K562 (cell line): ENCODE measurements around the gene ASIC3. TPM values are rescaled to one million over a fixed set of nuclear protein-coding genes. Genes with fewer than 3 reads are reported as not detected.

Experiments used
- ARID3B ChIP-seq: fragments of 250-450 bp; sonication (Bioruptor Pico); IDR thresholded peaks from 2 replicates; pipeline ENCODE4 v1.4.0; 2020; ENCODE audit warnings: borderline replicate concordance
- BMI1 ChIP-seq: fragments of 150-350 bp; IDR thresholded peaks from 2 replicates; pipeline ENCODE4 v1.6.1; 2014; ENCODE audit warnings: low read length
- CBFA2T2 ChIP-seq: fragments of 450-650 bp; conservative IDR thresholded peaks from 2 replicates; pipeline ENCODE4 v1.6.1; 2017; ENCODE audit warnings: mild to moderate bottlenecking
- CBX3 ChIP-seq, 2 experiments: IDR thresholded peaks; 1 replicate in 1 of 2; 2 replicates in 1 of 2; pipeline ENCODE4 v1.6.1; 2012; ENCODE audit warnings: inconsistent platforms in 2 of 2, low read length in 2 of 2, borderline replicate concordance in 1 of 2, control low read depth in 1 of 2
- DMBX1 ChIP-seq: fragments of 250-450 bp; sonication (Bioruptor Pico); IDR thresholded peaks from 2 replicates; pipeline ENCODE4 v1.8.0; 2022; ENCODE audit warnings: inconsistent platforms, mild to moderate bottlenecking, moderate library complexity, borderline replicate concordance
- FOXK2 ChIP-seq, 2 experiments: fragments of 450-650 bp; IDR thresholded peaks in 1 of 2; conservative IDR thresholded peaks in 1 of 2; 2 replicates each; pipeline ENCODE4 v1.6.1; 2016; ENCODE audit warnings: low read depth in 2 of 2, mild to moderate bottlenecking in 1 of 2
- HCFC1 ChIP-seq: IDR thresholded peaks from 2 replicates; pipeline ENCODE4 v1.6.1; 2012; ENCODE audit warnings: low read depth, low read length, improper control_type of control experiment
- HES1 ChIP-seq: fragments of 450-650 bp; IDR thresholded peaks from 2 replicates; pipeline ENCODE4 v1.6.1; 2016; ENCODE audit warnings: low read depth, mild to moderate bottlenecking, moderate library complexity
- ID3 ChIP-seq, 2 experiments: fragments of 250-450 bp in 1 of 2; fragments of 450-650 bp in 1 of 2; sonication (Bioruptor Pico) in 1 of 2; IDR thresholded peaks; 2 replicates each; pipeline versions ENCODE4 v1.6.1 to v1.8.0; 2016 to 2021; ENCODE audit warnings: mild to moderate bottlenecking in 2 of 2, moderate library complexity in 2 of 2, missing compliant biosample characterization in 1 of 2, missing genetic modification characterization in 1 of 2
- MTF1 ChIP-seq: fragments of 250-450 bp; sonication (Bioruptor Pico); IDR thresholded peaks from 2 replicates; pipeline ENCODE4 v1.9.0; 2021; ENCODE audit warnings: moderate library complexity, mild to moderate bottlenecking, inconsistent platforms, borderline replicate concordance
- POLR2G ChIP-seq: fragments of 200-400 bp; formaldehyde crosslinking; IDR thresholded peaks from 2 replicates; pipeline ENCODE4 v1.6.1; 2017; ENCODE audit warnings: low read depth, mild to moderate bottlenecking, antibody characterized with exemption, low read length, moderate library complexity
- REST ChIP-seq, 2 experiments: fragments of 450-650 bp; formaldehyde crosslinking in 1 of 2; IDR thresholded peaks; 2 replicates each; pipeline versions ENCODE4 v1.4.0 to v1.6.1; 2014 to 2020; ENCODE audit warnings: mild to moderate bottlenecking in 2 of 2, borderline replicate concordance in 1 of 2, low read depth in 1 of 2
- SMARCB1 ChIP-seq: IDR thresholded peaks from 2 replicates; pipeline ENCODE4 v1.6.1; 2011; ENCODE audit warnings: improper control_type of control experiment, low read depth; ENCODE audit not compliant: insufficient read length
- ZNF232 ChIP-seq: sonication (generic); formaldehyde crosslinking; IDR thresholded peaks from 2 replicates; pipeline ENCODE4 v1.8.0; 2022; ENCODE audit warnings: mild to moderate bottlenecking, missing genetic modification reagents
- ZNF324 ChIP-seq: fragments of 250-450 bp; sonication (Bioruptor Pico); IDR thresholded peaks from 2 replicates; pipeline ENCODE4 v1.4.0; 2020; ENCODE audit warnings: mild to moderate bottlenecking
- ZNF408 ChIP-seq: fragments of 250-450 bp; sonication (Bioruptor Pico); IDR thresholded peaks from 2 replicates; pipeline ENCODE4 v1.4.0; 2020; ENCODE audit warnings: low read depth, mild to moderate bottlenecking, moderate library complexity
- ZNF778 ChIP-seq: fragments of 450-650 bp; formaldehyde crosslinking; IDR thresholded peaks from 2 replicates; pipeline ENCODE4 v1.4.0; 2020; ENCODE audit warnings: mild to moderate bottlenecking, moderate library complexity
- polyA plus RNA-seq, 8 experiments: library from polyadenylated mRNA; depleted of rRNA in 4 of 8; stranded (reverse) in 5 of 8; unstranded in 3 of 8; fragments of >200 nt; fragmentation: Nextera tagmentation in 2 of 8; fragmentation: Illumina TruSeq in 1 of 8; extraction: Ambion mirVana in 2 of 8; extraction: Trizol in 1 of 8; gene quantifications; 2 replicates each; pipeline versions ENCODE4 v1.2.1 to v1.2.3, GENCODE V29; 2011 to 2014; ENCODE audit warnings: inconsistent platforms in 1 of 8, missing spikeins in 1 of 8
- total RNA-seq, 7 experiments: library from RNA; depleted of rRNA in 6 of 7; stranded (reverse); fragments of >200 nt in 6 of 7; fragmentation: Illumina TruSeq in 2 of 7; extraction: Trizol in 2 of 7; gene quantifications; 2 replicates each; pipeline versions ENCODE4 v1.2.1 to v1.2.3, GENCODE V29; 2011 to 2021; ENCODE audit warnings: low replicate concordance in 1 of 7

Gene ASIC3
- total and polyA plus RNA-seq, 9 of the 15 experiments (the other 6 are each of a cell fraction or from before 2014, with no cell fraction given) = 0.11 to 5.0 (median 0.87) TPM

- TF ChIP-seq ID3 (CRISPR knock-in tag; IDR thresholded peaks at IDR 0.05) (no peak), ID3 (tag; IDR thresholded peaks at IDR 0.05) (0 out of 2 replicates have a peak, but pooled peaks have one; percentile 26), ZNF324 (no peak), HCFC1 (peak; percentile 42; the same call in 1 of the 2 replicates), DMBX1 (CRISPR knock-in tag) (no peak), HES1 (no peak), FOXK2 (conservative IDR thresholded peaks at IDR 0.05 in 1 of 2, IDR thresholded peaks at IDR 0.05 in 1 of 2; ENCODE audit: low read depth in 2 of 2) (no peak), CBX3 (IDR thresholded peaks at IDR 0.05; ENCODE audit: borderline replicate concordance in 1 of 2, low read length in 2 of 2) (no peak), POLR2G (no peak), CBFA2T2 (no peak), BMI1 (no peak), SMARCB1 (no peak), ZNF778 (CRISPR knock-in tag) (no peak), REST (IDR thresholded peaks at IDR 0.05; ENCODE audit: borderline replicate concordance) (peak; percentile 41; the same call in 1 of the 2 replicates), REST (CRISPR knock-in tag; IDR thresholded peaks at IDR 0.05; ENCODE audit: low read depth) (no peak), ZNF408 (CRISPR knock-in tag) (no peak), ARID3B (CRISPR knock-in tag) (no peak), MTF1 (CRISPR knock-in tag) (no peak), ZNF232 (CRISPR knock-in tag) (0 out of 2 replicates have a peak, but pooled peaks have one; percentile 47)
Observed at GRCh38 chr7:151091431-151091830, 43.1 kb downstream of the ASIC3 start (continued).
